ENCODE measurements around the gene CBFB.
"Not testable (repeated sequence)": the region's sequence is repeated elsewhere in the genome, so short reads cannot be mapped to it uniquely, and the experiment has no call there.

DNA sequence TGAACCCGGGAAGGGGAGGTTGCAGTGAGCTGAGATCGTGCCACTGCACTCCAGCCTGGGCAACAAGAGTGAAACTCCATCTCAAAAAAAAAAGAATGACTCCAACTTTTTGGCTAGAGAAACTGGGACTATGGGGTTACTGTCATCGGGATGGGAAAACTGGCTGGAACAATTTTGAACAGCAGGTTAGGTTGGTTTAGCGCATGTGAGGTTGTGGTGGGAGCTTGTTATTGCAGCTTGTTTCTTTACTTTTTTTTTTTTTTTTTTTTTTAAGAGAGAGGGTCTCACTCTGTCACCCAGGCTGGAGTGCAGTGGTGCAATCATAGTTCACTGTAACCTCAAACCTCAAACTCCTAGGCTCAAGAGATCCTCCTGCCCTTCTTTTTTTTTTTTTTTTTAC, 12.6 kb downstream of the CBFB start:
- TF ChIP-seq, protein P1, sequence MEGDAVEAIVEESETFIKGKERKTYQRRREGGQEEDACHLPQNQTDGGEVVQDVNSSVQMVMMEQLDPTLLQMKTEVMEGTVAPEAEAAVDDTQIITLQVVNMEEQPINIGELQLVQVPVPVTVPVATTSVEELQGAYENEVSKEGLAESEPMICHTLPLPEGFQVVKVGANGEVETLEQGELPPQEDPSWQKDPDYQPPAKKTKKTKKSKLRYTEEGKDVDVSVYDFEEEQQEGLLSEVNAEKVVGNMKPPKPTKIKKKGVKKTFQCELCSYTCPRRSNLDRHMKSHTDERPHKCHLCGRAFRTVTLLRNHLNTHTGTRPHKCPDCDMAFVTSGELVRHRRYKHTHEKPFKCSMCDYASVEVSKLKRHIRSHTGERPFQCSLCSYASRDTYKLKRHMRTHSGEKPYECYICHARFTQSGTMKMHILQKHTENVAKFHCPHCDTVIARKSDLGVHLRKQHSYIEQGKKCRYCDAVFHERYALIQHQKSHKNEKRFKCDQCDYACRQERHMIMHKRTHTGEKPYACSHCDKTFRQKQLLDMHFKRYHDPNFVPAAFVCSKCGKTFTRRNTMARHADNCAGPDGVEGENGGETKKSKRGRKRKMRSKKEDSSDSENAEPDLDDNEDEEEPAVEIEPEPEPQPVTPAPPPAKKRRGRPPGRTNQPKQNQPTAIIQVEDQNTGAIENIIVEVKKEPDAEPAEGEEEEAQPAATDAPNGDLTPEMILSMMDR (IDR thresholded peaks at IDR 0.05 in 8 of 11, conservative IDR thresholded peaks at IDR 0.05 in 3 of 11), result not testable (repeated sequence)
- TF ChIP-seq POLR2A, POLR2AphosphoS5 (IDR thresholded peaks at IDR 0.05): not testable (repeated sequence)
